Ramos (cell line): Measurements from ENCODE around the gene DAAM2.

Experiments used
- in situ Hi-C: fragments of 300-500 bp; cut with MboI; formaldehyde crosslinking; loops from one replicate; pipeline ENCODE4 v1.14.3; 2022; ENCODE audit warnings: low sequenced_read_pairs; ENCODE audit not compliant: unreplicated experiment

The DAAM2 gene

GRCh38 chr6:39815356-39815755 is 23.2 kb downstream of the DAAM2 start:
- in situ Hi-C loops, result no loop called here

- in situ Hi-C loops, result no loop called here
Observed at GRCh38 chr6:39816747-39817146, 24.6 kb downstream of the DAAM2 start.

- in situ Hi-C loops, result no loop called here
Observed at GRCh38 chr6:39818695-39819094, 26.5 kb downstream of the DAAM2 start.

GRCh38 chr6:39819228-39819627 is 27.1 kb downstream of the DAAM2 start:
- in situ Hi-C loops, result no loop called here

GRCh38 chr6:39819676-39820075 is 27.5 kb downstream of the DAAM2 start:
- in situ Hi-C loops, result no loop called here

- in situ Hi-C loops, result no loop called here
Observed at GRCh38 chr6:39820553-39820952, 28.4 kb downstream of the DAAM2 start.

GRCh38 chr6:39821046-39821740 is 29.0 kb downstream of the DAAM2 start:
- in situ Hi-C loops, result no loop called here

GRCh38 chr6:39821742-39822532 is 29.8 kb downstream of the DAAM2 start:
- in situ Hi-C loops, result no loop called here

GRCh38 chr6:39822846-39823815 is 31.0 kb downstream of the DAAM2 start:
- in situ Hi-C loops, result no loop called here

GRCh38 chr6:39824030-39824926 is 32.1 kb downstream of the DAAM2 start:
- in situ Hi-C loops, result no loop called here

- in situ Hi-C loops, result no loop called here
Observed at GRCh38 chr6:39829331-39829730, 37.2 kb downstream of the DAAM2 start.

- in situ Hi-C loops, result no loop called here
Observed at GRCh38 chr6:39830444-39830843, 38.3 kb downstream of the DAAM2 start.

- in situ Hi-C loops, result no loop called here
Observed at GRCh38 chr6:39831701-39832100, 39.5 kb downstream of the DAAM2 start.

- in situ Hi-C loops, result no loop called here
Observed at GRCh38 chr6:39834278-39834677, 42.1 kb downstream of the DAAM2 start.

- in situ Hi-C loops, result no loop called here
Observed at GRCh38 chr6:39834866-39835265, 42.7 kb downstream of the DAAM2 start.

GRCh38 chr6:39835821-39836295 is 43.7 kb downstream of the DAAM2 start:
- in situ Hi-C loops, result no loop called here

- in situ Hi-C loops, result no loop called here
Observed at GRCh38 chr6:39836606-39837005, 44.4 kb downstream of the DAAM2 start.

- in situ Hi-C loops, result no loop called here
Observed at GRCh38 chr6:39839445-39839844, 47.3 kb downstream of the DAAM2 start.

- in situ Hi-C loops, result no loop called here
Observed at GRCh38 chr6:39840781-39841180, 48.6 kb downstream of the DAAM2 start.
